DOHH2 (cell line): Measurements from ENCODE around the gene TNFRSF6B.

Experiments
- CTCF ChIP-seq: fragments of 200-600 bp; sonication (generic); IDR thresholded peaks from one replicate; pipeline ENCODE4 v1.5.1; 2014; ENCODE audit warnings: antibody characterized with exemption, mild to moderate bottlenecking, low read depth, low read length; ENCODE audit not compliant: poor library complexity, severe bottlenecking
- EZH2phosphoT487 ChIP-seq: fragments of 200-600 bp; sonication (generic); IDR thresholded peaks from 2 replicates; pipeline ENCODE4 v1.6.1; 2017; ENCODE audit warnings: borderline replicate concordance, mild to moderate bottlenecking, antibody characterized with exemption, low read length, moderate library complexity, mixed read lengths

DNA sequence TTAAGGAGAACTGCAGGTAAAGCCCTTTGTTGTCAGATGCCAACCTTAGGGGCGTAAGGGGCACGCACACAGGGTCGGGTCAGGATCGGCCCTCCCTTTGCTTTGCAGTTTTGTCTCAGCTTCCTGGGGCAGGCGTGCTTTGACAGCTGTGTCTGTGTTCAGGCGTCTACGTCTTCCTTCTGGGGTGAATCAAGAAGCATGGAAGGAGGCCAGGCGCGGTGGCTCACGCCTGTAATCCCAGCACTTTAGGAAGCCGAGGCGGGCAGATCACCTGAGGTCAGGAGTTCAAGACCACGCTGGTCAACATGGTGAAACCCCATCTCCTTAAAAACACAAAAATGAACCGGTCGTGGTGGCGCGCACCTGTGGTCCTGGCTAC, 12.7 kb downstream of the TNFRSF6B start:
- TF ChIP-seq CTCF (no peak), EZH2phosphoT487 (no peak)
